ENCODE results near the gene ZNF423.

Gene ZNF423

GRCh38 chr16:49657736-49658465, 198.0 kb downstream of the ZNF423 start:
- DNase-seq, result no peak

- no peak for DNase-seq
These were observed 201.5 kb downstream of the ZNF423 start for GRCh38 chr16:49654425-49654824.

- no peak for DNase-seq
These were observed 202.3 kb downstream of the ZNF423 start for GRCh38 chr16:49653577-49653976.

- DNase-seq, result no peak
These were observed 202.7 kb downstream of the ZNF423 start for GRCh38 chr16:49653173-49653570.

- DNase-seq, result no peak
These were observed 203.3 kb downstream of the ZNF423 start for GRCh38 chr16:49652456-49653172.

GRCh38 chr16:49651996-49652395, 203.9 kb downstream of the ZNF423 start:
- DNase-seq, result no peak

- no peak for DNase-seq
These were observed 204.7 kb downstream of the ZNF423 start for GRCh38 chr16:49651226-49651625.

- no peak for DNase-seq
These were observed 205.3 kb downstream of the ZNF423 start for GRCh38 chr16:49650603-49651002.

- DNase-seq, result no peak
These were observed 206.7 kb downstream of the ZNF423 start for GRCh38 chr16:49649013-49649765.

- DNase-seq, result no peak
These were observed 208.2 kb downstream of the ZNF423 start for GRCh38 chr16:49647673-49648072.

GRCh38 chr16:49645263-49645662, 210.6 kb downstream of the ZNF423 start:
- DNase-seq, result no peak

GRCh38 chr16:49644145-49644463, 211.8 kb downstream of the ZNF423 start:
- DNase-seq, result no peak

- DNase-seq, result no peak
These were observed 212.3 kb downstream of the ZNF423 start for GRCh38 chr16:49643429-49644144.

- DNase-seq, result no peak
These were observed 214.7 kb downstream of the ZNF423 start for GRCh38 chr16:49641250-49641649.

GRCh38 chr16:49640581-49640980, 215.3 kb downstream of the ZNF423 start:
- DNase-seq, result no peak

- no peak for DNase-seq
These were observed 216.0 kb downstream of the ZNF423 start for GRCh38 chr16:49639739-49640431.

GRCh38 chr16:49638673-49639610, 217.0 kb downstream of the ZNF423 start:
- DNase-seq, result no peak

- DNase-seq, result no peak
These were observed 217.8 kb downstream of the ZNF423 start for GRCh38 chr16:49637933-49638672.

- DNase-seq, result no peak
These were observed 218.4 kb downstream of the ZNF423 start for GRCh38 chr16:49637511-49637910.

GRCh38 chr16:49636608-49637007, 219.3 kb downstream of the ZNF423 start:
- no peak for DNase-seq
